HEK293 (cell line): ENCODE data around the gene NDRG4.

Experiments
- CTCF ChIA-PET: fragments of 350-600 bp; formaldehyde crosslinking; extraction: SDS; loops from one replicate; lab custom pipeline; 2021; ENCODE audit warnings: antibody characterized with exemption; lab: Yijun Ruan, JAX
- POLR2A ChIA-PET: fragments of 300-600 bp; formaldehyde crosslinking; extraction: SDS; loops from one replicate; lab custom pipeline; 2020; ENCODE audit warnings: antibody characterized with exemption, inconsistent platforms; lab: Yijun Ruan, JAX
- H3K27ac ChIP-seq: fragments of 200-500 bp; sonication (Bioruptor generic); 2 replicates; pipeline ENCODE4 v1.5.1; 2014; ENCODE audit warnings: low read depth, low read length, control low read depth, inconsistent platforms; ENCODE audit errors: extremely low read depth
- H3K36me3 ChIP-seq, 2 experiments: fragments of 200-500 bp in 1 of 2; sonication (Bioruptor generic) in 1 of 2; 1 replicate in 1 of 2; 2 replicates in 1 of 2; pipeline ENCODE4 v1.5.1; 2014 to 2017; ENCODE audit warnings: inconsistent platforms in 2 of 2, low read length in 2 of 2; ENCODE audit not compliant: control insufficient read depth in 2 of 2, insufficient read depth in 1 of 2
- H3K4me1 ChIP-seq: fragments of 200-500 bp; sonication (Bioruptor generic); 2 replicates; pipeline ENCODE4 v1.5.1; 2014; ENCODE audit warnings: mild to moderate bottlenecking, low read length, inconsistent platforms; ENCODE audit not compliant: control insufficient read depth, insufficient read depth
- H3K4me3 ChIP-seq: 2 replicates; pipeline ENCODE4 v1.5.1; 2011; ENCODE audit warnings: low read depth, mild to moderate bottlenecking, control low read depth, low read length, moderate library complexity
- H3K9me3 ChIP-seq: fragments of 200-500 bp; sonication (Bioruptor generic); 2 replicates; pipeline ENCODE4 v1.5.1; 2014; ENCODE audit warnings: low read depth, low read length, inconsistent platforms; ENCODE audit not compliant: control insufficient read depth, insufficient read depth
- BCL11A ChIP-seq: fragments of 450-650 bp; formaldehyde crosslinking; IDR thresholded peaks from 2 replicates; pipeline ENCODE4 v1.5.1; 2016; ENCODE audit warnings: low read depth, missing biosample characterization, missing genetic modification characterization
- GLIS2 ChIP-seq: fragments of 450-650 bp; formaldehyde crosslinking; IDR thresholded peaks from 2 replicates; pipeline ENCODE4 v1.5.1; 2016; ENCODE audit warnings: missing biosample characterization, missing genetic modification characterization
- KLF10 ChIP-seq: fragments of 450-650 bp; IDR thresholded peaks from 2 replicates; pipeline ENCODE4 v1.5.1; 2018; ENCODE audit warnings: missing biosample characterization, mild to moderate bottlenecking, missing genetic modification characterization
- OVOL3 ChIP-seq: fragments of 450-650 bp; formaldehyde crosslinking; IDR thresholded peaks from 2 replicates; pipeline ENCODE4 v1.5.1; 2016; ENCODE audit warnings: missing biosample characterization, missing genetic modification characterization
- REST ChIP-seq: fragments of 450-650 bp; formaldehyde crosslinking; IDR thresholded peaks from 2 replicates; pipeline ENCODE4 v1.5.1; 2016; ENCODE audit warnings: missing biosample characterization, missing genetic modification characterization
- ZBTB21 ChIP-seq: fragments of 450-650 bp; formaldehyde crosslinking; IDR thresholded peaks from 2 replicates; pipeline ENCODE4 v1.5.1; 2017; ENCODE audit warnings: missing biosample characterization, missing genetic modification characterization
- ZBTB49 ChIP-seq: fragments of 450-650 bp; formaldehyde crosslinking; IDR thresholded peaks from 2 replicates; pipeline ENCODE4 v1.5.1; 2016; ENCODE audit warnings: missing biosample characterization, missing genetic modification characterization, low read depth
- ZBTB6 ChIP-seq: fragments of 450-650 bp; formaldehyde crosslinking; IDR thresholded peaks from 2 replicates; pipeline ENCODE4 v1.5.1; 2017; ENCODE audit warnings: missing biosample characterization, missing genetic modification characterization
- ZIC2 ChIP-seq: fragments of 450-650 bp; formaldehyde crosslinking; IDR thresholded peaks from 2 replicates; pipeline ENCODE4 v1.5.1; 2016; ENCODE audit warnings: missing biosample characterization, missing genetic modification characterization
- ZNF132 ChIP-seq: fragments of 450-650 bp; formaldehyde crosslinking; IDR thresholded peaks from 2 replicates; pipeline ENCODE4 v1.5.1; 2017; ENCODE audit warnings: missing biosample characterization, missing genetic modification characterization, borderline replicate concordance
- ZNF2 ChIP-seq: fragments of 450-650 bp; formaldehyde crosslinking; IDR thresholded peaks from 2 replicates; pipeline ENCODE4 v1.5.1; 2016; ENCODE audit warnings: missing biosample characterization, missing genetic modification characterization
- ZNF658 ChIP-seq: fragments of 450-650 bp; formaldehyde crosslinking; IDR thresholded peaks from 2 replicates; pipeline ENCODE4; 2016; ENCODE audit warnings: missing biosample characterization, missing genetic modification characterization
- ZNF701 ChIP-seq: fragments of 450-650 bp; formaldehyde crosslinking; IDR thresholded peaks from 2 replicates; pipeline ENCODE4 v1.5.1; 2016; ENCODE audit warnings: missing biosample characterization, missing genetic modification characterization
- ZNF747 ChIP-seq: fragments of 450-650 bp; formaldehyde crosslinking; IDR thresholded peaks from 2 replicates; pipeline ENCODE4 v1.5.1; 2016; ENCODE audit warnings: missing biosample characterization, missing genetic modification characterization
- ZNF785 ChIP-seq: fragments of 450-650 bp; formaldehyde crosslinking; IDR thresholded peaks from 2 replicates; pipeline ENCODE4 v1.5.1; 2016; ENCODE audit warnings: missing biosample characterization, missing genetic modification characterization
- ZNF791 ChIP-seq: fragments of 450-650 bp; formaldehyde crosslinking; IDR thresholded peaks from 2 replicates; pipeline ENCODE4 v1.5.1; 2016; ENCODE audit warnings: missing biosample characterization, missing genetic modification characterization
- ZSCAN18 ChIP-seq: fragments of 450-650 bp; formaldehyde crosslinking; IDR thresholded peaks from 2 replicates; pipeline ENCODE4 v1.5.1; 2016; ENCODE audit warnings: missing biosample characterization, missing genetic modification characterization
- TF ChIP-seq, protein P1 (sequence below): fragments of 450-650 bp; formaldehyde crosslinking; IDR thresholded peaks from 2 replicates; pipeline ENCODE4 v1.5.1; 2016; ENCODE audit warnings: missing biosample characterization, missing genetic modification characterization, low read depth

Gene NDRG4

DNA sequence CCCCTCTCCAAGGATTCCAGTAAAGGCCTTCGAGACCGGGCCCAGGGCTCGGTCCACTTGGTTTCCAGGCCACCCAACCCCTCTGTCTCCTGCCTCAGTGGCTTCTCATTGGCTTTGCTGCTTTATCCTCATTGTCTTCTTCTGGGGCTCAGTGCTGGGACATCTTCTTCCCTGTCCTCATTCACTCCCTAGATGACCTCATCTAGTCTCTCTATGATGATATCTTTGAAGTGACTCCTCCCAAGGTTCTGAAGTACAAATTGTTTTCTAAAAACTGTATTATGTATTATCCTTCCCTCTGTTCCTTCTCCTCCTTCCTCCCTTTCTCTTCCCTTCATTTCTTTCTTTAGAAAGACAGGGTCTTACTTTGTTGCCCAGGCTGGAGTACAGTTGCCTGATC is 27.1 kb upstream of the NDRG4 start:
- TF ChIP-seq ZBTB21 (0 out of 2 replicates have a peak, but pooled peaks have one; percentile 15), ZNF785 (tag by site-specific recombination) (no peak)
- H3K36me3 ChIP-seq = no peaks in the 10 kb centered on the region
- no peak overlapping the region for H3K27ac ChIP-seq
- ChIA-PET CTCF (interaction anchor here (0.8 to 2.3 kb wide), 4 partner anchors 11 to 64 kb away, joined by 3 to 7 read pairs (median 4); no protein-coding TSS in a partner anchor), POLR2A (no interaction called here)
- no peaks in the 10 kb centered on the region for H3K4me1 ChIP-seq
- H3K4me3 ChIP-seq = no peak overlapping the region
- H3K9me3 ChIP-seq = no peaks in the 10 kb centered on the region

GRCh38 chr16:58474296-58474695 is 25.6 kb upstream of the NDRG4 start:
- CTCF ChIA-PET = interaction anchor here (1.0 to 1.2 kb wide), 2 partner anchors 13 to 138 kb away, joined by 5 to 6 read pairs; no protein-coding TSS in a partner anchor
- no peaks in the 10 kb centered on the region for H3K4me1 ChIP-seq
- H3K36me3 ChIP-seq = no peaks in the 10 kb centered on the region
- H3K9me3 ChIP-seq = no peaks in the 10 kb centered on the region
- no peak overlapping the region for H3K4me3 ChIP-seq
- no peak overlapping the region for H3K27ac ChIP-seq
- POLR2A ChIA-PET = no interaction called here
- 0 out of 2 replicates have a peak, but pooled peaks have one; percentile 18 for TF ChIP-seq ZIC2 (tag by site-specific recombination)
- TF ChIP-seq, protein P1, sequence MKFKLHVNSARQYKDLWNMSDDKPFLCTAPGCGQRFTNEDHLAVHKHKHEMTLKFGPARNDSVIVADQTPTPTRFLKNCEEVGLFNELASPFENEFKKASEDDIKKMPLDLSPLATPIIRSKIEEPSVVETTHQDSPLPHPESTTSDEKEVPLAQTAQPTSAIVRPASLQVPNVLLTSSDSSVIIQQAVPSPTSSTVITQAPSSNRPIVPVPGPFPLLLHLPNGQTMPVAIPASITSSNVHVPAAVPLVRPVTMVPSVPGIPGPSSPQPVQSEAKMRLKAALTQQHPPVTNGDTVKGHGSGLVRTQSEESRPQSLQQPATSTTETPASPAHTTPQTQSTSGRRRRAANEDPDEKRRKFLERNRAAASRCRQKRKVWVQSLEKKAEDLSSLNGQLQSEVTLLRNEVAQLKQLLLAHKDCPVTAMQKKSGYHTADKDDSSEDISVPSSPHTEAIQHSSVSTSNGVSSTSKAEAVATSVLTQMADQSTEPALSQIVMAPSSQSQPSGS (tag by site-specific recombination) = no peak

DNA sequence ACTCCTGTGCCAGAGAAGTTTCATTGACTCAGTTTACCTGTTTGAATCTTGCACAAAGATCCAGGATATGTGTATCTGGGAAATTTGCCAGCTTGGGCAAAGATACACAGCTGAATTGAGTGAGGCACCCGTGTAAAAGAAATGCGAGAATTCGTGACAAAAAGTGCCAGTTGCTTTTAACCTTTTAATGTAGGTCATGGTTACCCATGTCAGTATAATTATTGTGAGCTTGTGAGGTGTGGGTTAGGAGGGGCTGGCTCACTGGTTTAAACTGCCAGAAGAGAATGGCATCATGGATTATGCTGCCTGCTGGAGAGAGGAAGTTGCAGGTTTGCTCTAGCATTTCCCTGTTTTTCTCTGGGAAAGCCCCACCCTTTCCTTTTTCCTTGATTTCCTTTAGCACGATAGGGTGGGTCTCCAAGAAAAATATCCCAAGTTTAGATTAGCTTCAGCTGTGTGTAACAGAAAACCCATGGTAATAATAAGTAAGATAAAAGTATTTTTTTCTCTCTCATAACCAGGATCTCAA is 24.8 kb upstream of the NDRG4 start:
- no peak overlapping the region for H3K4me3 ChIP-seq
- H3K27ac ChIP-seq = no peak overlapping the region
- CTCF ChIA-PET = interaction anchor here (0.8 to 1.2 kb wide), 2 partner anchors 139 kb away, joined by 4 to 6 read pairs; no protein-coding TSS in a partner anchor
- no peaks in the 10 kb centered on the region for H3K9me3 ChIP-seq
- H3K36me3 ChIP-seq = no peaks in the 10 kb centered on the region
- POLR2A ChIA-PET = no interaction called here
- no peaks in the 10 kb centered on the region for H3K4me1 ChIP-seq
- no peak for TF ChIP-seq ZNF791
- TF ChIP-seq OVOL3 = no peak
- TF ChIP-seq ZNF2 (tag by site-specific recombination) = no peak

DNA sequence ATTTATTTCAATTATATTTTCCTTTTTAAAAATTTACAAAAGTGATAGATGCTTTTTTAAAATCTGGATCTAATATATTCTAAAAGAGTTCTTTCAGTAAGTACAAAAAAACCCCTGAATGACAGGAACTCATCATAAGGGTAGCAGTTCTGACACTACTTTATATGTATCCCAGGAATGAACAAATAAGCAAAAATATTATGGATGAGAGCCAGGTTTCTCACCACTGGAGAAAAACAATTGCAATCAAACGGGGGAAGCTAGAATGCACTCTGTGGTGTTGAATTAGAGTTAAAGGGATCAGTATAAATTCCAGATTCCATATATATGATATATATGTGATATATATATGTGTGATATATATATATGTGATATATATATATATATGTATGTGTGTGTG is 23.2 kb upstream of the NDRG4 start:
- H3K36me3 ChIP-seq = no peaks in the 10 kb centered on the region
- no peak overlapping the region for H3K4me3 ChIP-seq
- H3K27ac ChIP-seq = no peak overlapping the region
- no peaks in the 10 kb centered on the region for H3K9me3 ChIP-seq
- ChIA-PET POLR2A (interaction anchor here (1.3 kb wide), 1 partner anchor 13 kb away, joined by 4 read pairs; no protein-coding TSS in a partner anchor), CTCF (interaction anchor here (0.6 to 1.4 kb wide), 4 partner anchors 11 to 140 kb away, joined by 3 to 4 read pairs (median 4); no protein-coding TSS in a partner anchor)
- no peaks in the 10 kb centered on the region for H3K4me1 ChIP-seq
- no peak for TF ChIP-seq ZBTB6
- no peak for TF ChIP-seq ZNF701 (tag by site-specific recombination)
- no peak for TF ChIP-seq ZNF747 (tag by site-specific recombination)
- TF ChIP-seq ZNF658 (tag by site-specific recombination) = no peak
- TF ChIP-seq KLF10 (tag by site-specific recombination) = no peak
- no peak for TF ChIP-seq ZNF132 (tag by site-specific recombination)
- TF ChIP-seq BCL11A (tag by site-specific recombination) = no peak
- TF ChIP-seq REST (tag by site-specific recombination) = no peak
- TF ChIP-seq ZSCAN18 = no peak
- no peak for TF ChIP-seq GLIS2
- no peak for TF ChIP-seq ZBTB49 (tag by site-specific recombination)
